IPS-NIHi11 (cell line): ENCODE data around the gene WDR13.
"Not testable (repeated sequence)": the region's sequence is repeated elsewhere in the genome, so short reads cannot be mapped to it uniquely, and the experiment has no call there.

ENCODE experiments used
- DNase-seq: peaks from one replicate; pipeline ENCODE4 v3.0.0; 2012; ENCODE audit warnings: mixed read lengths, low spot score

Gene WDR13

GRCh38 chrX:48595929-48596328 is 1.4 kb upstream of the WDR13 start:
- DNase-seq = no peak

- DNase-seq = no peak
Observed at GRCh38 chrX:48598614-48599013, 1.3 kb downstream of the WDR13 start.

GRCh38 chrX:48599341-48599740 is 2.0 kb downstream of the WDR13 start:
- no peak for DNase-seq

GRCh38 chrX:48600226-48600625 is 2.9 kb downstream of the WDR13 start:
- DNase-seq = no peak

- DNase-seq = no peak
Observed at GRCh38 chrX:48601741-48602394, 4.6 kb downstream of the WDR13 start.

GRCh38 chrX:48604701-48605100 is 7.4 kb downstream of the WDR13 start:
- DNase-seq = no peak

- DNase-seq = peak; percentile 49
Observed at GRCh38 chrX:48606091-48606490, 8.8 kb downstream of the WDR13 start.

- DNase-seq = no peak
Observed at GRCh38 chrX:48611703-48612102, 14.4 kb downstream of the WDR13 start.

- no peak for DNase-seq
Observed at GRCh38 chrX:48613502-48614160, 16.3 kb downstream of the WDR13 start.

- no peak for DNase-seq
Observed at GRCh38 chrX:48616576-48616975, 19.3 kb downstream of the WDR13 start.

GRCh38 chrX:48617542-48618340 is 20.4 kb downstream of the WDR13 start:
- no peak for DNase-seq

- DNase-seq = no peak
Observed at GRCh38 chrX:48626401-48627298, 29.4 kb downstream of the WDR13 start.

- DNase-seq = peak; percentile 79
Observed at GRCh38 chrX:48631376-48632090, 34.2 kb downstream of the WDR13 start.

- no peak for DNase-seq
Observed at GRCh38 chrX:48632207-48632606, 34.9 kb downstream of the WDR13 start.

GRCh38 chrX:48636301-48636700 is 39.0 kb downstream of the WDR13 start:
- no peak for DNase-seq

GRCh38 chrX:48636776-48637175 is 39.5 kb downstream of the WDR13 start:
- no peak for DNase-seq

GRCh38 chrX:48645669-48646068 is 48.4 kb downstream of the WDR13 start:
- no peak for DNase-seq

- peak; percentile 32 for DNase-seq
Observed at GRCh38 chrX:48648336-48648751, 51.1 kb downstream of the WDR13 start.

- no peak for DNase-seq
Observed at GRCh38 chrX:48649102-48649501, 51.8 kb downstream of the WDR13 start.

- DNase-seq = not testable (repeated sequence)
Observed at GRCh38 chrX:48652055-48652579, 54.8 kb downstream of the WDR13 start.

GRCh38 chrX:48654746-48655145 is 57.5 kb downstream of the WDR13 start:
- not testable (repeated sequence) for DNase-seq
